WTC11 (cell line): ENCODE results near the gene KRTAP10-6. TPM values are rescaled to one million over a fixed set of nuclear protein-coding genes. Genes with fewer than 3 reads are reported as not detected.

ENCODE experiments used
- ATAC-seq: fragments of 200-7000 bp; cut with Tn5 transposase; 2 replicates; pipeline ENCODE4 v1.10.0; 2021; ENCODE audit warnings: mild to moderate bottlenecking, moderate library complexity
- CTCF ChIA-PET: fragments of 300-600 bp; sonication (Branson Sonifier 250); formaldehyde crosslinking; loops from one replicate; lab custom pipeline; 2021; ENCODE audit warnings: antibody characterized with exemption; lab: Charles Lee
- POLR2A ChIA-PET: fragments of 350-600 bp; sonication (Branson Sonifier 250); formaldehyde crosslinking; loops from one replicate; lab custom pipeline; 2021; ENCODE audit warnings: antibody characterized with exemption; lab: Charles Lee
- DNase-seq: peaks from one replicate; pipeline ENCODE4 v3.0.0; 2021; ENCODE audit warnings: low spot score
- H3K27ac Mint-ChIP-seq: 2 replicates; pipeline ENCODE4 v1.8.0; 2021; ENCODE audit warnings: mixed read lengths
- H3K27me3 Mint-ChIP-seq: 2 replicates; pipeline ENCODE4 v1.8.0; 2021; ENCODE audit warnings: low read depth, mild to moderate bottlenecking, moderate library complexity, mixed read lengths
- H3K36me3 Mint-ChIP-seq: 2 replicates; pipeline ENCODE4 v1.8.0; 2021; ENCODE audit warnings: mixed read lengths
- H3K4me1 Mint-ChIP-seq: 2 replicates; pipeline ENCODE4 v1.8.0; 2022; ENCODE audit warnings: mixed read lengths
- H3K4me3 Mint-ChIP-seq: 2 replicates; pipeline ENCODE4 v1.8.0; 2021; ENCODE audit warnings: mild to moderate bottlenecking, moderate library complexity, mixed read lengths
- H3K9me3 Mint-ChIP-seq: 2 replicates; pipeline ENCODE4 v1.8.0; 2021; ENCODE audit warnings: mixed read lengths
- ARID4B ChIP-seq: sonication (generic); formaldehyde crosslinking; IDR thresholded peaks from 2 replicates; pipeline ENCODE4 v1.8.0; 2023; ENCODE audit warnings: missing genetic modification reagents, mild to moderate bottlenecking, borderline replicate concordance
- CREM ChIP-seq: sonication (generic); formaldehyde crosslinking; IDR thresholded peaks from 2 replicates; pipeline ENCODE4 v1.8.1; 2022; ENCODE audit warnings: mild to moderate bottlenecking, missing genetic modification reagents, moderate library complexity
- E2F1 ChIP-seq: sonication (generic); formaldehyde crosslinking; IDR thresholded peaks from 2 replicates; pipeline ENCODE4 v1.8.0; 2022; ENCODE audit warnings: mild to moderate bottlenecking, missing genetic modification reagents
- ELF4 ChIP-seq: sonication (generic); formaldehyde crosslinking; IDR thresholded peaks from 2 replicates; pipeline ENCODE4 v1.8.1; 2022; ENCODE audit warnings: low read depth, mild to moderate bottlenecking, moderate library complexity, missing genetic modification reagents
- ETV6 ChIP-seq: sonication (generic); formaldehyde crosslinking; IDR thresholded peaks from 2 replicates; pipeline ENCODE4 v1.8.1; 2022; ENCODE audit warnings: mild to moderate bottlenecking, missing genetic modification reagents
- FOXP4 ChIP-seq: sonication (generic); formaldehyde crosslinking; IDR thresholded peaks from 2 replicates; pipeline ENCODE4 v1.8.0; 2022; ENCODE audit warnings: mild to moderate bottlenecking, missing genetic modification reagents
- GTF2I ChIP-seq: fragments of 250-450 bp; sonication (Bioruptor Pico); conservative IDR thresholded peaks from 2 replicates; pipeline ENCODE4 v1.4.0; 2021; ENCODE audit warnings: mild to moderate bottlenecking
- NFE2L1 ChIP-seq: sonication (generic); formaldehyde crosslinking; IDR thresholded peaks from 2 replicates; pipeline ENCODE4 v1.8.1; 2023; ENCODE audit warnings: missing genetic modification reagents
- NR1H2 ChIP-seq: sonication (generic); formaldehyde crosslinking; IDR thresholded peaks from 2 replicates; pipeline ENCODE4 v1.9.0; 2021; ENCODE audit warnings: mild to moderate bottlenecking, moderate library complexity, missing genetic modification reagents
- NR3C1 ChIP-seq: sonication (generic); formaldehyde crosslinking; conservative IDR thresholded peaks from 2 replicates; pipeline ENCODE4 v1.8.1; 2023; ENCODE audit warnings: low read depth, mild to moderate bottlenecking, missing genetic modification reagents
- SMAD3 ChIP-seq: sonication (generic); formaldehyde crosslinking; IDR thresholded peaks from 2 replicates; pipeline ENCODE4 v1.8.0; 2022; ENCODE audit warnings: missing genetic modification reagents, mild to moderate bottlenecking, borderline replicate concordance
- SMAD4 ChIP-seq: sonication (generic); formaldehyde crosslinking; IDR thresholded peaks from 2 replicates; pipeline ENCODE4 v1.8.0; 2022; ENCODE audit warnings: mild to moderate bottlenecking, missing genetic modification reagents
- TCF7 ChIP-seq: sonication (generic); formaldehyde crosslinking; IDR thresholded peaks from 2 replicates; pipeline ENCODE4 v1.8.0; 2022; ENCODE audit warnings: mild to moderate bottlenecking, low read depth, missing genetic modification reagents, moderate library complexity
- ZBTB21 ChIP-seq: sonication (generic); formaldehyde crosslinking; IDR thresholded peaks from 2 replicates; pipeline ENCODE4 v1.8.1; 2023; ENCODE audit warnings: mild to moderate bottlenecking, missing genetic modification reagents, borderline replicate concordance
- ZMAT4 ChIP-seq: fragments of 250-450 bp; sonication (Bioruptor Pico); IDR thresholded peaks from 2 replicates; pipeline ENCODE4 v1.9.0; 2021; ENCODE audit warnings: mild to moderate bottlenecking
- ZNF219 ChIP-seq: sonication (generic); formaldehyde crosslinking; IDR thresholded peaks from 2 replicates; pipeline ENCODE4 v1.8.0; 2023; ENCODE audit warnings: missing genetic modification reagents, mild to moderate bottlenecking, borderline replicate concordance
- total RNA-seq: library from RNA; stranded (reverse); gene quantifications from 3 replicates; pipeline ENCODE4 v1.2.3, GENCODE V29; 2021
- TF ChIP-seq, protein P1 (sequence below): sonication (generic); formaldehyde crosslinking; IDR thresholded peaks from 2 replicates; pipeline ENCODE4 v1.8.0; 2022; ENCODE audit warnings: mild to moderate bottlenecking, missing genetic modification reagents
- TF ChIP-seq, protein P2 (sequence below): sonication (generic); formaldehyde crosslinking; IDR thresholded peaks from 2 replicates; pipeline ENCODE4 v1.8.1; 2022; ENCODE audit warnings: low read depth, missing genetic modification reagents, borderline replicate concordance
- TF ChIP-seq, protein P3 (sequence below): sonication (generic); formaldehyde crosslinking; IDR thresholded peaks from 2 replicates; pipeline ENCODE4 v1.8.1; 2023; ENCODE audit warnings: mild to moderate bottlenecking, missing genetic modification reagents, moderate library complexity

The KRTAP10-6 gene
- total RNA-seq, 1 experiment from 2014 or later = 0.17 TPM

- Mint-ChIP-seq H3K4me1 (peaks cover 6% of the 10 kb centered on the region; the same call in 1 of the 2 replicates), H3K36me3 (peaks cover 15% of the 10 kb centered on the region), H3K9me3 (peaks cover 39% of the 10 kb centered on the region), H3K27ac (no peak overlapping the region), H3K4me3 (no peak overlapping the region), H3K27me3 (peaks cover 3% of the 10 kb centered on the region; the same call in 1 of the 2 replicates)
- POLR2A ChIA-PET = no interaction called here
- CTCF ChIA-PET = interaction anchor here (2.2 kb wide), 1 partner anchor 37 kb away, joined by 4 read pairs; no protein-coding TSS in a partner anchor
- DNase-seq (no peak), ATAC-seq (no peak)
- TF ChIP-seq FOXP4 (CRISPR knock-in tag) = no peak
- TF ChIP-seq CREM = no peak
- TF ChIP-seq SMAD3 = no peak
- no peak for TF ChIP-seq ZNF219
- TF ChIP-seq, protein P1, sequence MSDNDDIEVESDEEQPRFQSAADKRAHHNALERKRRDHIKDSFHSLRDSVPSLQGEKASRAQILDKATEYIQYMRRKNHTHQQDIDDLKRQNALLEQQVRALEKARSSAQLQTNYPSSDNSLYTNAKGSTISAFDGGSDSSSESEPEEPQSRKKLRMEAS (CRISPR knock-in tag) = no peak
- TF ChIP-seq NR3C1 (CRISPR knock-in tag) = no peak
- no peak for TF ChIP-seq ELF4
- TF ChIP-seq ARID4B (CRISPR knock-in tag) = no peak
- TF ChIP-seq SMAD4 (CRISPR knock-in tag) = no peak
- TF ChIP-seq, protein P2, sequence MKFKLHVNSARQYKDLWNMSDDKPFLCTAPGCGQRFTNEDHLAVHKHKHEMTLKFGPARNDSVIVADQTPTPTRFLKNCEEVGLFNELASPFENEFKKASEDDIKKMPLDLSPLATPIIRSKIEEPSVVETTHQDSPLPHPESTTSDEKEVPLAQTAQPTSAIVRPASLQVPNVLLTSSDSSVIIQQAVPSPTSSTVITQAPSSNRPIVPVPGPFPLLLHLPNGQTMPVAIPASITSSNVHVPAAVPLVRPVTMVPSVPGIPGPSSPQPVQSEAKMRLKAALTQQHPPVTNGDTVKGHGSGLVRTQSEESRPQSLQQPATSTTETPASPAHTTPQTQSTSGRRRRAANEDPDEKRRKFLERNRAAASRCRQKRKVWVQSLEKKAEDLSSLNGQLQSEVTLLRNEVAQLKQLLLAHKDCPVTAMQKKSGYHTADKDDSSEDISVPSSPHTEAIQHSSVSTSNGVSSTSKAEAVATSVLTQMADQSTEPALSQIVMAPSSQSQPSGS (CRISPR knock-in tag) = no peak
- TF ChIP-seq ETV6 = no peak
- TF ChIP-seq ZBTB21 (CRISPR knock-in tag) = no peak
- TF ChIP-seq NR1H2 (CRISPR knock-in tag) = no peak
- TF ChIP-seq GTF2I = no peak
- no peak for TF ChIP-seq E2F1 (CRISPR knock-in tag)
Measured at GRCh38 chr21:44582055-44582454, 10.2 kb downstream of the KRTAP10-6 start.

GRCh38 chr21:44581158-44581557 is 11.1 kb downstream of the KRTAP10-6 start:
- POLR2A ChIA-PET = no interaction called here
- no peak overlapping the region for H3K27ac Mint-ChIP-seq
- peaks cover 21% of the 10 kb centered on the region for H3K36me3 Mint-ChIP-seq
- peaks cover 39% of the 10 kb centered on the region for H3K9me3 Mint-ChIP-seq
- ATAC-seq = no peak
- no peak for DNase-seq
- peaks cover 3% of the 10 kb centered on the region; the same call in 1 of the 2 replicates for H3K27me3 Mint-ChIP-seq
- CTCF ChIA-PET = interaction anchor here (0.6 to 2.2 kb wide), 3 partner anchors 38 to 138 kb away, joined by 4 read pairs; no protein-coding TSS in a partner anchor
- H3K4me1 Mint-ChIP-seq = peaks cover 6% of the 10 kb centered on the region; the same call in 1 of the 2 replicates
- H3K4me3 Mint-ChIP-seq = no peak overlapping the region
- TF ChIP-seq ZMAT4 (CRISPR knock-in tag) (no peak), ARID4B (CRISPR knock-in tag) (no peak), TCF7 (no peak), NFE2L1 (CRISPR knock-in tag) (no peak)
- TF ChIP-seq, protein P3, sequence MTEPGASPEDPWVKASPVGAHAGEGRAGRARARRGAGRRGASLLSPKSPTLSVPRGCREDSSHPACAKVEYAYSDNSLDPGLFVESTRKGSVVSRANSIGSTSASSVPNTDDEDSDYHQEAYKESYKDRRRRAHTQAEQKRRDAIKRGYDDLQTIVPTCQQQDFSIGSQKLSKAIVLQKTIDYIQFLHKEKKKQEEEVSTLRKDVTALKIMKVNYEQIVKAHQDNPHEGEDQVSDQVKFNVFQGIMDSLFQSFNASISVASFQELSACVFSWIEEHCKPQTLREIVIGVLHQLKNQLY (CRISPR knock-in tag) = no peak
